Tibial nerve (tissue), 4 donors: Measurements from ENCODE around the gene IL34. TPM values are rescaled to one million over a fixed set of nuclear protein-coding genes. Genes with fewer than 3 reads are reported as not detected.
A peak's percentile ranks its signal among the peaks of the same experiment; 100 is the strongest.

ENCODE experiments used
- DNase-seq, 2 donors: peaks; one replicate each; pipeline ENCODE4 v3.0.0-alpha.2; 2019; ENCODE audit warnings: low spot score in 2 of 2
- H3K27ac ChIP-seq, 4 donors: fragments of 200-600 bp; sonication (generic) in 3 of 4; one replicate each; pipeline ENCODE4 v1.5.1; 2017 to 2019; ENCODE audit warnings: mild to moderate bottlenecking in 1 of 4
- H3K27me3 ChIP-seq, 2 donors: fragments of 200-600 bp; sonication (generic) in 1 of 2; one replicate each; pipeline versions ENCODE4 v1.5.1 to v1.6.0; 2017 to 2019
- H3K36me3 ChIP-seq, 3 donors: fragments of 200-600 bp; sonication (generic); one replicate each; pipeline ENCODE4 v1.5.1; 2018 to 2019
- H3K4me1 ChIP-seq, 4 donors: fragments of 200-600 bp; sonication (generic) in 3 of 4; one replicate each; pipeline ENCODE4 v1.5.1; 2017 to 2019
- H3K4me3 ChIP-seq, 4 donors: fragments of 200-600 bp; sonication (generic) in 3 of 4; one replicate each; pipeline ENCODE4 v1.5.1; 2017 to 2019; ENCODE audit warnings: mild to moderate bottlenecking in 1 of 4, moderate library complexity in 1 of 4
- H3K9me3 ChIP-seq, 4 donors: fragments of 200-600 bp; sonication (generic) in 3 of 4; one replicate each; pipeline ENCODE4 v1.5.1; 2017 to 2019
- CTCF ChIP-seq, 5 experiments: fragments of 200-600 bp in 3 of 5; fragments of 450-650 bp in 2 of 5; sonication (generic) in 3 of 5; IDR thresholded peaks; one replicate each; pipeline ENCODE4 v1.5.1; 2016 to 2019; ENCODE audit warnings: antibody characterized with exemption in 5 of 5, mild to moderate bottlenecking in 3 of 5, moderate library complexity in 2 of 5
- EP300 ChIP-seq, 2 donors: sonication (generic); formaldehyde crosslinking; IDR thresholded peaks; one replicate each; pipeline ENCODE4 v1.6.1; 2017; ENCODE audit warnings: antibody characterized with exemption in 2 of 2, mild to moderate bottlenecking in 1 of 2
- POLR2A ChIP-seq, 2 donors: fragments of 450-650 bp; IDR thresholded peaks; one replicate each; pipeline ENCODE4 v1.6.1; 2017; ENCODE audit warnings: antibody characterized with exemption in 2 of 2, mild to moderate bottlenecking in 2 of 2, moderate library complexity in 2 of 2
- whole genome bisulfite sequencing, 2 donors: methylation state at CpG; one replicate each; pipeline ENCODE4 v1.1.5; 2018; 5-methylcytosine and 5-hydroxymethylcytosine counted together
- total RNA-seq, 4 donors: library from RNA; depleted of rRNA; stranded (reverse); fragments of >200 nt; gene quantifications; one replicate each; pipeline ENCODE4 v1.1.0, GENCODE V29; 2016

IL34 gene
- total RNA-seq, 4 donors from 2014 or later, result 49.6 to 89.4 (median 60.9) TPM

- Histone ChIP-seq H3K27me3 (no peaks in the 10 kb centered on the region), H3K9me3 (no peaks in the 10 kb centered on the region), H3K4me1 (peaks cover 0 to 80% (median 32%) of the 10 kb centered on the region in 4 donors), H3K36me3 (no peaks in the 10 kb centered on the region), H3K4me3 (no peak overlapping the region), H3K27ac (peak overlapping the region in 3 of 4 donors; percentile 17 to 92 (median 87))
- WGBS, 2 donors, result 71 to 75% methylated on average over 20 of the region's 20 CpGs
- no peak for DNase-seq
- TF ChIP-seq EP300 (IDR thresholded peaks at IDR 0.05), result no peak
- TF ChIP-seq POLR2A (IDR thresholded peaks at IDR 0.05), result no peak
- TF ChIP-seq CTCF (IDR thresholded peaks at IDR 0.05), result no peak
These were observed 62.2 kb downstream of the IL34 start for GRCh38 chr16:70708366-70709246.

- Histone ChIP-seq H3K27me3 (no peaks in the 10 kb centered on the region), H3K4me3 (no peak overlapping the region), H3K9me3 (no peaks in the 10 kb centered on the region), H3K36me3 (no peaks in the 10 kb centered on the region), H3K27ac (peak overlapping the region in 2 of 4 donors; percentile 87 to 92), H3K4me1 (peaks cover 0 to 75% (median 27%) of the 10 kb centered on the region in 4 donors)
- WGBS, 2 donors, result 93 to 95% methylated on average over 2 to 5 of the region's 5 CpGs
- TF ChIP-seq POLR2A (IDR thresholded peaks at IDR 0.05) (no peak), EP300 (IDR thresholded peaks at IDR 0.05) (no peak), CTCF (IDR thresholded peaks at IDR 0.05) (no peak)
- DNase-seq, result no peak
These were observed 63.1 kb downstream of the IL34 start for GRCh38 chr16:70709457-70709856.

- no peaks in the 10 kb centered on the region for H3K27me3 ChIP-seq
- no peak overlapping the region for H3K4me3 ChIP-seq
- no peaks in the 10 kb centered on the region for H3K9me3 ChIP-seq
- H3K36me3 ChIP-seq, result no peaks in the 10 kb centered on the region
- H3K4me1 ChIP-seq, result peaks cover 0 to 75% (median 26%) of the 10 kb centered on the region in 4 donors
- TF ChIP-seq CTCF (IDR thresholded peaks at IDR 0.05) (no peak), EP300 (IDR thresholded peaks at IDR 0.05) (no peak), POLR2A (IDR thresholded peaks at IDR 0.05) (no peak)
- peak overlapping the region in 2 of 4 donors; percentile 87 to 92 for H3K27ac ChIP-seq
- no peak for DNase-seq
- WGBS, 2 donors, result 43% methylated on average over 7 of the region's 7 CpGs; no CpG with 5 or more reads in 1 of the 2 donors
These were observed 63.6 kb downstream of the IL34 start for GRCh38 chr16:70709942-70710341.

Other genes starting within 250 kb of the IL34 start
- 10 to 100 TPM; 18.6 to 32.4 (median 23.6) TPM for gene ST3GAL2, start 207.5 kb upstream of the IL34 start, total RNA-seq
- 10 to 100 TPM; 21.3 to 53.1 (median 37.9) TPM for gene FCSK, start 192.0 kb upstream of the IL34 start, total RNA-seq
- 100 to 1,000 TPM in 1 of 4 donors, 10 to 100 TPM in 3; 41.1 to 109 (median 47.1) TPM for gene COG4, start 123.0 kb upstream of the IL34 start, total RNA-seq
- 100 to 1,000 TPM; 103 to 132 (median 119) TPM for gene SF3B3, start 122.7 kb upstream of the IL34 start, total RNA-seq
- gene MTSS2, start 39.5 kb downstream of the IL34 start, total RNA-seq, result 10 to 100 TPM; 24.1 to 40.6 (median 35.4) TPM
- 10 to 100 TPM; 25.7 to 49.5 (median 40.4) TPM for gene VAC14, start 154.6 kb downstream of the IL34 start, total RNA-seq